OCI-LY1 (cell line): ENCODE results near the gene CACNA1D.

ENCODE experiments used
- EZH2 ChIP-seq: fragments of 200-600 bp; sonication (generic), shearing (Covaris generic); IDR thresholded peaks from 2 replicates; pipeline ENCODE4 v1.8.0; 2017; ENCODE audit warnings: borderline replicate concordance, mixed run types, mild to moderate bottlenecking, antibody characterized with exemption, low read length, moderate library complexity, mixed read lengths
- TF ChIP-seq, protein P1 (sequence below): fragments of 200-600 bp; sonication (generic), shearing (Covaris generic); IDR thresholded peaks from 2 replicates; pipeline ENCODE4 v1.5.1; 2017; ENCODE audit warnings: mild to moderate bottlenecking, antibody characterized with exemption, low read length, moderate library complexity, mixed read lengths

DNA sequence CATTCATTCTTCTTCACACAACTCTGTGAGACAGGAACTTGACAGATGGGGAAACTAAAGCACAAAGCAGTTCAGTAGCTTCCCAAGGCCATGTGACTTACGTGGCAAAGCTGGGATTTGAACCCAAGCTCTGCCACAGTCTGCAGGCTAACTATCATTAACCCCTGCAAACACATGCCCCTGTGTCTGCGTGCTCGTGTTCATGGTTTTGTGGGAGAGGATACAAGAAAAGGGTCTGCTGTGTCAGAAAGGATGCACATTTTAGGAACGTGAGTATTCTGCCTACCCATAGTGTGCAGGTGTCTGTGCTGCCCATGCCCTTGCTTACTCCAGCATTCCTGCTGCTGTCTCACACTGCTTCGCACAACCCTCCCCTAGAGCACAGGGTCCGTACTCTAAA is 214.8 kb downstream of the CACNA1D start:
- TF ChIP-seq, protein P1, sequence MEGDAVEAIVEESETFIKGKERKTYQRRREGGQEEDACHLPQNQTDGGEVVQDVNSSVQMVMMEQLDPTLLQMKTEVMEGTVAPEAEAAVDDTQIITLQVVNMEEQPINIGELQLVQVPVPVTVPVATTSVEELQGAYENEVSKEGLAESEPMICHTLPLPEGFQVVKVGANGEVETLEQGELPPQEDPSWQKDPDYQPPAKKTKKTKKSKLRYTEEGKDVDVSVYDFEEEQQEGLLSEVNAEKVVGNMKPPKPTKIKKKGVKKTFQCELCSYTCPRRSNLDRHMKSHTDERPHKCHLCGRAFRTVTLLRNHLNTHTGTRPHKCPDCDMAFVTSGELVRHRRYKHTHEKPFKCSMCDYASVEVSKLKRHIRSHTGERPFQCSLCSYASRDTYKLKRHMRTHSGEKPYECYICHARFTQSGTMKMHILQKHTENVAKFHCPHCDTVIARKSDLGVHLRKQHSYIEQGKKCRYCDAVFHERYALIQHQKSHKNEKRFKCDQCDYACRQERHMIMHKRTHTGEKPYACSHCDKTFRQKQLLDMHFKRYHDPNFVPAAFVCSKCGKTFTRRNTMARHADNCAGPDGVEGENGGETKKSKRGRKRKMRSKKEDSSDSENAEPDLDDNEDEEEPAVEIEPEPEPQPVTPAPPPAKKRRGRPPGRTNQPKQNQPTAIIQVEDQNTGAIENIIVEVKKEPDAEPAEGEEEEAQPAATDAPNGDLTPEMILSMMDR: no peak
- no peak for TF ChIP-seq EZH2
